H1 (cell line): Measurements from ENCODE around the gene PTDSS2. TPM values are rescaled to one million over a fixed set of nuclear protein-coding genes. Genes with fewer than 3 reads are reported as not detected.

Experiments
- RBBP5 ChIP-seq: IDR thresholded peaks from 2 replicates; pipeline ENCODE4 v1.7.1; 2012; ENCODE audit warnings: low read depth, mild to moderate bottlenecking, inconsistent platforms, low read length, moderate library complexity, borderline replicate concordance
- polyA plus RNA-seq, 7 experiments: library from polyadenylated mRNA; depleted of rRNA in 3 of 7; stranded (reverse) in 5 of 7; unstranded in 2 of 7; fragments of >200 nt in 5 of 7; fragments of 200-250 nt in 2 of 7; gene quantifications; 1 replicate in 5 of 7; 2 replicates in 1 of 7; 4 replicates in 1 of 7; pipeline versions ENCODE4 v1.2.1 to v1.2.3, GENCODE V29; 2011 to 2013; ENCODE audit warnings: missing spikeins in 2 of 7, mixed read lengths in 2 of 7
- total RNA-seq: library from RNA; stranded (reverse); fragmentation: NEBNext Ultra II Directional; extraction: Animal tissue kit (Norgen Biotek cat#: 25700); gene quantifications from 2 replicates; pipeline ENCODE4 v1.2.1, GENCODE V29; 2021
- TF ChIP-seq, protein P1 (sequence below): IDR thresholded peaks from 2 replicates; pipeline ENCODE4 v1.6.1; 2011; ENCODE audit warnings: low read depth, mild to moderate bottlenecking, low read length; ENCODE audit not compliant: insufficient read depth

The PTDSS2 gene
- total and polyA plus RNA-seq, 2 of the 8 experiments (the other 6 are each of a cell fraction or from before 2014, with no cell fraction given): 48.7 to 68.2 TPM

DNA sequence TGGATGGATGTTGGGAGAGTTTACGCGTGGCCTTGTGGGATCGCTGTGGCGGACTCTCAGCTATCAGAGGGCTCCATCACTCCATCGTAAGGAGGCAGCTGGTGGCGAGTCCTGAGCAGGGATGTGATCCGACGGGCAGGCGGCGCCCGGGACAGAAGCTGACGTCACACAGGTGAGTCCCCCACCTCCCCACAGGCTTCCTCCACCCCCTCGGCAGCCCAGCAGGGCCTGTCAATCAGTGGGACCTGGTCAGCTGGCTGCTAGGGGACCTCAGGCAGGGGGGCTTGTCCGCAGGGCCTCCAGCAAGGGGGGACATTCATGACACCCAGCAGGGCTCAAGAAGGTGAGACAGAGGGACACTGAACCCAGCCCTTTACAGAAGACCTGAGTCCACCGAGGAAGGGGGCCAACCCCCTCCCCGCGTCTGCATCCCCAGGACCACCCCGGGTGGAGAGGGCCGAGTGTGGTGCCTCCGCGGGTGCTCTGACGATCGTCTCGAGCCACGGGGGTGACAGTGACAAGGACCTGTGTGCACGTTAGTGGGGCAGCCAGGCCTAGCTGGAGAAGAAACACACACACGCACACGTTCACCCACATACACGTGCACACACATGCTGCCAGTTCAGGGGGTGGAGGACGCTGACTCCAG is 78.2 kb downstream of the PTDSS2 start (continued):
- no peak for TF ChIP-seq RBBP5
- TF ChIP-seq, protein P1, sequence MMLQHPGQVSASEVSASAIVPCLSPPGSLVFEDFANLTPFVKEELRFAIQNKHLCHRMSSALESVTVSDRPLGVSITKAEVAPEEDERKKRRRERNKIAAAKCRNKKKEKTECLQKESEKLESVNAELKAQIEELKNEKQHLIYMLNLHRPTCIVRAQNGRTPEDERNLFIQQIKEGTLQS: no peak
